IPS-18a (cell line): Measurements from ENCODE around the gene SUPT16H.
A peak's percentile ranks its signal among the peaks of the same experiment; 100 is the strongest.

Experiments used
- H3K27ac ChIP-seq: one replicate; pipeline ENCODE4 v1.5.1; 2013; ENCODE audit warnings: low read length
- H3K27me3 ChIP-seq: one replicate; pipeline ENCODE4 v1.6.1; 2013; ENCODE audit warnings: mild to moderate bottlenecking, low read length; ENCODE audit not compliant: control insufficient read depth, insufficient read depth
- H3K36me3 ChIP-seq: one replicate; pipeline ENCODE4 v1.6.1; 2013; ENCODE audit warnings: low read depth, low read length; ENCODE audit not compliant: control insufficient read depth
- H3K4me1 ChIP-seq: one replicate; pipeline ENCODE4 v1.6.1; 2013; ENCODE audit warnings: low read depth, low read length; ENCODE audit not compliant: control insufficient read depth
- H3K4me3 ChIP-seq: one replicate; pipeline ENCODE4 v1.5.1; 2013; ENCODE audit warnings: low read length
- H3K9ac ChIP-seq: one replicate; pipeline ENCODE4 v1.6.1; 2013; ENCODE audit warnings: mild to moderate bottlenecking, low read length, moderate library complexity
- H3K9me3 ChIP-seq: one replicate; pipeline ENCODE4 v1.6.1; 2013; ENCODE audit warnings: low read depth, low read length; ENCODE audit not compliant: control insufficient read depth

SUPT16H gene

GRCh38 chr14:21383848-21384493, at the start of gene SUPT16H:
Gene SUPT16H (minus strand): TSS chr14:21384019. CDS start chr14:21383927, 92 bp downstream.
- Histone ChIP-seq H3K27ac (peak within 1 kb of the TSS; percentile 97), H3K27me3 (no peaks in the 10 kb centered on the region), H3K4me3 (peak within 1 kb of the TSS; percentile 99), H3K36me3 (peaks cover 30% of the 10 kb centered on the region), H3K4me1 (peaks cover 12% of the 10 kb centered on the region), H3K9ac (peak within 1 kb of the TSS; percentile 99), H3K9me3 (no peaks in the 10 kb centered on the region)

GRCh38 chr14:21431126-21431525, 47.3 kb upstream of the SUPT16H start:
- Histone ChIP-seq H3K4me3 (no peak overlapping the region), H3K4me1 (peaks cover 5% of the 10 kb centered on the region), H3K36me3 (peaks cover 54% of the 10 kb centered on the region), H3K27me3 (no peaks in the 10 kb centered on the region), H3K9me3 (no peaks in the 10 kb centered on the region), H3K9ac (no peak overlapping the region), H3K27ac (no peak overlapping the region)

- H3K36me3 ChIP-seq = peaks cover 76% of the 10 kb centered on the region
Observed at GRCh38 chr14:21428930-21429329, 45.1 kb upstream of the SUPT16H start.

GRCh38 chr14:21426692-21427091, 42.9 kb upstream of the SUPT16H start:
- Histone ChIP-seq H3K27me3 (no peaks in the 10 kb centered on the region), H3K4me1 (no peaks in the 10 kb centered on the region), H3K9ac (no peak overlapping the region), H3K36me3 (peaks cover 98% of the 10 kb centered on the region), H3K27ac (no peak overlapping the region), H3K9me3 (no peaks in the 10 kb centered on the region), H3K4me3 (no peak overlapping the region)

More at GRCh38 chr14:21428930-21429329, 45.1 kb upstream of the SUPT16H start:
- Histone ChIP-seq H3K9me3 (no peaks in the 10 kb centered on the region), H3K27me3 (no peaks in the 10 kb centered on the region), H3K27ac (no peak overlapping the region), H3K4me1 (no peaks in the 10 kb centered on the region), H3K4me3 (no peak overlapping the region), H3K9ac (no peak overlapping the region)

- H3K9ac ChIP-seq = no peak overlapping the region
- no peak overlapping the region for H3K27ac ChIP-seq
- peaks cover 72% of the 10 kb centered on the region for H3K36me3 ChIP-seq
- no peaks in the 10 kb centered on the region for H3K27me3 ChIP-seq
- no peaks in the 10 kb centered on the region for H3K9me3 ChIP-seq
- H3K4me3 ChIP-seq = no peak overlapping the region
- H3K4me1 ChIP-seq = no peaks in the 10 kb centered on the region
Observed at GRCh38 chr14:21419528-21419927, 35.7 kb upstream of the SUPT16H start.

GRCh38 chr14:21415329-21415728, 31.5 kb upstream of the SUPT16H start:
- Histone ChIP-seq H3K27ac (no peak overlapping the region), H3K9me3 (no peaks in the 10 kb centered on the region), H3K4me3 (no peak overlapping the region), H3K9ac (no peak overlapping the region), H3K4me1 (no peaks in the 10 kb centered on the region), H3K36me3 (peaks cover 68% of the 10 kb centered on the region), H3K27me3 (no peaks in the 10 kb centered on the region)

- no peaks in the 10 kb centered on the region for H3K27me3 ChIP-seq
- H3K9ac ChIP-seq = no peak overlapping the region
- no peak overlapping the region for H3K27ac ChIP-seq
- peaks cover 70% of the 10 kb centered on the region for H3K36me3 ChIP-seq
- H3K9me3 ChIP-seq = no peaks in the 10 kb centered on the region
- no peak overlapping the region for H3K4me3 ChIP-seq
- H3K4me1 ChIP-seq = no peaks in the 10 kb centered on the region
Observed at GRCh38 chr14:21414137-21414631, 30.4 kb upstream of the SUPT16H start.

- no peaks in the 10 kb centered on the region for H3K27me3 ChIP-seq
- H3K4me3 ChIP-seq = no peak overlapping the region
- no peaks in the 10 kb centered on the region for H3K9me3 ChIP-seq
- H3K27ac ChIP-seq = no peak overlapping the region
- peaks cover 88% of the 10 kb centered on the region for H3K36me3 ChIP-seq
- no peaks in the 10 kb centered on the region for H3K4me1 ChIP-seq
- H3K9ac ChIP-seq = no peak overlapping the region
Observed at GRCh38 chr14:21408147-21408546, 24.3 kb upstream of the SUPT16H start.

GRCh38 chr14:21406213-21406612, 22.4 kb upstream of the SUPT16H start:
- no peaks in the 10 kb centered on the region for H3K27me3 ChIP-seq
- H3K4me3 ChIP-seq = no peak overlapping the region
- no peak overlapping the region for H3K27ac ChIP-seq
- peaks cover 93% of the 10 kb centered on the region for H3K36me3 ChIP-seq
- no peaks in the 10 kb centered on the region for H3K4me1 ChIP-seq
- H3K9ac ChIP-seq = no peak overlapping the region
- H3K9me3 ChIP-seq = no peaks in the 10 kb centered on the region

- no peak overlapping the region for H3K9ac ChIP-seq
- H3K4me3 ChIP-seq = no peak overlapping the region
- H3K27ac ChIP-seq = no peak overlapping the region
- H3K36me3 ChIP-seq = peaks cover 93% of the 10 kb centered on the region
- H3K9me3 ChIP-seq = no peaks in the 10 kb centered on the region
- H3K4me1 ChIP-seq = no peaks in the 10 kb centered on the region
- H3K27me3 ChIP-seq = no peaks in the 10 kb centered on the region
Observed at GRCh38 chr14:21405097-21405496, 21.3 kb upstream of the SUPT16H start.

GRCh38 chr14:21399311-21399870, 15.6 kb upstream of the SUPT16H start:
- H3K4me1 ChIP-seq = no peaks in the 10 kb centered on the region
- no peak overlapping the region for H3K9ac ChIP-seq
- H3K4me3 ChIP-seq = no peak overlapping the region
- peaks cover 85% of the 10 kb centered on the region for H3K36me3 ChIP-seq
- H3K9me3 ChIP-seq = no peaks in the 10 kb centered on the region
- H3K27ac ChIP-seq = no peak overlapping the region
- no peaks in the 10 kb centered on the region for H3K27me3 ChIP-seq

GRCh38 chr14:21398901-21399300, 15.1 kb upstream of the SUPT16H start:
- H3K4me3 ChIP-seq = no peak overlapping the region
- no peaks in the 10 kb centered on the region for H3K4me1 ChIP-seq
- H3K36me3 ChIP-seq = peaks cover 88% of the 10 kb centered on the region
- no peaks in the 10 kb centered on the region for H3K9me3 ChIP-seq
- no peak overlapping the region for H3K27ac ChIP-seq
- H3K27me3 ChIP-seq = no peaks in the 10 kb centered on the region
- no peak overlapping the region for H3K9ac ChIP-seq
